ENCODE measurements around the gene SYNGR2. TPM values are rescaled to one million over a fixed set of nuclear protein-coding genes. Genes with fewer than 3 reads are reported as not detected.
"Not testable (repeated sequence)": the region's sequence is repeated elsewhere in the genome, so short reads cannot be mapped to it uniquely, and the experiment has no call there.

SYNGR2 gene
- total RNA-seq, 2 donors from 2014 or later = 49.5 to 68.1 TPM

GRCh38 chr17:78132767-78133178 is 35.6 kb upstream of the SYNGR2 start:
- Mint-ChIP-seq H3K27ac (peak overlapping the region; percentile 98), H3K36me3 (ENCODE audit: low read depth) (peaks cover 11% of the 10 kb centered on the region), H3K27me3 (no peaks in the 10 kb centered on the region), H3K4me3 (peak overlapping the region; percentile 99), H3K4me1 (peaks cover 62% of the 10 kb centered on the region)
- DNase-seq = no peak
- H3K9me3 ChIP-seq (ENCODE audit: control insufficient read depth, low read length, poor library complexity, severe bottlenecking) = no peaks in the 10 kb centered on the region
- no peak for ATAC-seq

- peaks cover 11% of the 10 kb centered on the region for H3K36me3 Mint-ChIP-seq (ENCODE audit: low read depth)
- peak overlapping the region; percentile 99 for H3K4me3 Mint-ChIP-seq
- peaks cover 61% of the 10 kb centered on the region for H3K4me1 Mint-ChIP-seq
- H3K9me3 ChIP-seq (ENCODE audit: control insufficient read depth, low read length, poor library complexity, severe bottlenecking) = no peaks in the 10 kb centered on the region
- H3K27me3 Mint-ChIP-seq = no peaks in the 10 kb centered on the region
- H3K27ac Mint-ChIP-seq = peak overlapping the region; percentile 98
- ATAC-seq = no peak
- no peak for DNase-seq
Observed at GRCh38 chr17:78133179-78133951, 35.0 kb upstream of the SYNGR2 start.

- H3K9me3 ChIP-seq (ENCODE audit: control insufficient read depth, low read length, poor library complexity, severe bottlenecking) = no peaks in the 10 kb centered on the region
- DNase-seq (peak; percentile 62 to 72 (median 71)), ATAC-seq (peak; percentile 43)
- Mint-ChIP-seq H3K27ac (peak overlapping the region; percentile 98), H3K4me3 (peak overlapping the region; percentile 99), H3K27me3 (no peaks in the 10 kb centered on the region), H3K4me1 (peaks cover 65% of the 10 kb centered on the region), H3K36me3 (ENCODE audit: low read depth) (peaks cover 11% of the 10 kb centered on the region)
Observed at GRCh38 chr17:78133971-78134898, 34.1 kb upstream of the SYNGR2 start.

GRCh38 chr17:78134899-78135385 is 33.4 kb upstream of the SYNGR2 start:
- Mint-ChIP-seq H3K4me3 (peak overlapping the region; percentile 9), H3K27ac (peak overlapping the region; percentile 98), H3K4me1 (peaks cover 62% of the 10 kb centered on the region), H3K27me3 (no peaks in the 10 kb centered on the region), H3K36me3 (ENCODE audit: low read depth) (peaks cover 11% of the 10 kb centered on the region)
- no peaks in the 10 kb centered on the region for H3K9me3 ChIP-seq (ENCODE audit: control insufficient read depth, low read length, poor library complexity, severe bottlenecking)
- DNase-seq = no peak
- no peak for ATAC-seq

GRCh38 chr17:78135858-78136500 is 32.4 kb upstream of the SYNGR2 start:
- H3K27ac Mint-ChIP-seq = peak overlapping the region; percentile 77
- no peaks in the 10 kb centered on the region for H3K27me3 Mint-ChIP-seq
- peaks cover 59% of the 10 kb centered on the region for H3K4me1 Mint-ChIP-seq
- H3K9me3 ChIP-seq (ENCODE audit: control insufficient read depth, low read length, poor library complexity, severe bottlenecking) = no peaks in the 10 kb centered on the region
- DNase-seq (no peak), ATAC-seq (no peak)
- peak overlapping the region; percentile 65 for H3K4me3 Mint-ChIP-seq
- peaks cover 11% of the 10 kb centered on the region for H3K36me3 Mint-ChIP-seq (ENCODE audit: low read depth)

- Mint-ChIP-seq H3K4me3 (peak overlapping the region; percentile 25), H3K27me3 (no peaks in the 10 kb centered on the region), H3K4me1 (peaks cover 59% of the 10 kb centered on the region), H3K27ac (peak overlapping the region; percentile 77), H3K36me3 (ENCODE audit: low read depth) (peaks cover 11% of the 10 kb centered on the region)
- no peaks in the 10 kb centered on the region for H3K9me3 ChIP-seq (ENCODE audit: control insufficient read depth, low read length, poor library complexity, severe bottlenecking)
- DNase-seq (no peak), ATAC-seq (no peak)
Observed at GRCh38 chr17:78137392-78138203, 30.8 kb upstream of the SYNGR2 start.

GRCh38 chr17:78138204-78139060 is 29.9 kb upstream of the SYNGR2 start:
- Mint-ChIP-seq H3K4me3 (peak overlapping the region; percentile 55), H3K27ac (peak overlapping the region; percentile 77), H3K4me1 (peaks cover 53% of the 10 kb centered on the region), H3K27me3 (no peaks in the 10 kb centered on the region), H3K36me3 (ENCODE audit: low read depth) (peaks cover 11% of the 10 kb centered on the region)
- no peaks in the 10 kb centered on the region for H3K9me3 ChIP-seq (ENCODE audit: control insufficient read depth, low read length, poor library complexity, severe bottlenecking)
- ATAC-seq (no peak), DNase-seq (no peak)

- H3K36me3 Mint-ChIP-seq (ENCODE audit: low read depth); H3K9me3 ChIP-seq (ENCODE audit: control insufficient read depth, low read length, poor library complexity, severe bottlenecking); DNase-seq; ATAC-seq; H3K27me3 Mint-ChIP-seq: not testable (repeated sequence)
- H3K27ac Mint-ChIP-seq = peak overlapping the region; percentile 87
- peaks cover 47% of the 10 kb centered on the region for H3K4me1 Mint-ChIP-seq
- H3K4me3 Mint-ChIP-seq = peak overlapping the region; percentile 82
Observed at GRCh38 chr17:78139861-78140168, 28.6 kb upstream of the SYNGR2 start.

- Mint-ChIP-seq H3K27ac (peak overlapping the region; percentile 87), H3K36me3 (ENCODE audit: low read depth) (peaks cover 5% of the 10 kb centered on the region), H3K27me3 (no peaks in the 10 kb centered on the region), H3K4me1 (peaks cover 47% of the 10 kb centered on the region), H3K4me3 (peak overlapping the region; percentile 82)
- ATAC-seq (peak; percentile 91), DNase-seq (peak; percentile 90 to 95 (median 91))
- no peaks in the 10 kb centered on the region for H3K9me3 ChIP-seq (ENCODE audit: control insufficient read depth, low read length, poor library complexity, severe bottlenecking)
Observed at GRCh38 chr17:78140169-78141051, 28.0 kb upstream of the SYNGR2 start.

- no peaks in the 10 kb centered on the region for H3K9me3 ChIP-seq (ENCODE audit: control insufficient read depth, low read length, poor library complexity, severe bottlenecking)
- H3K27ac Mint-ChIP-seq = no peak overlapping the region
- peaks cover 39% of the 10 kb centered on the region for H3K4me1 Mint-ChIP-seq
- no peak for ATAC-seq
- H3K4me3 Mint-ChIP-seq = no peak overlapping the region
- no peak for DNase-seq
- H3K27me3 Mint-ChIP-seq = no peaks in the 10 kb centered on the region
- peaks cover 2% of the 10 kb centered on the region for H3K36me3 Mint-ChIP-seq (ENCODE audit: low read depth)
Observed at GRCh38 chr17:78141437-78142118, 26.8 kb upstream of the SYNGR2 start.
